SJSA1 (cell line): ENCODE measurements around the gene WARS2. TPM values are rescaled to one million over a fixed set of nuclear protein-coding genes. Genes with fewer than 3 reads are reported as not detected.

ENCODE experiments used
- DNase-seq, 2 experiments: peaks; one replicate each; pipeline ENCODE4 v3.0.0-alpha.2; 2015 to 2020; ENCODE audit warnings: low spot score in 2 of 2, low read depth in 1 of 2
- H3K27ac ChIP-seq: fragments of 250-450 bp; sonication (Bioruptor Pico); 2 replicates; pipeline ENCODE4 v1.5.1; 2020; ENCODE audit warnings: mild to moderate bottlenecking, moderate library complexity
- H3K27me3 ChIP-seq: fragments of 250-450 bp; sonication (Bioruptor Pico); replicated peaks from 2 replicates; pipeline ENCODE4 v1.5.1; 2020; ENCODE audit warnings: mild to moderate bottlenecking, moderate library complexity
- H3K36me3 ChIP-seq: fragments of 250-450 bp; sonication (Bioruptor Pico); 2 replicates; pipeline ENCODE4 v1.5.1; 2020; ENCODE audit warnings: mild to moderate bottlenecking
- H3K4me1 ChIP-seq: fragments of 250-450 bp; sonication (Bioruptor Pico); replicated peaks from 2 replicates; pipeline ENCODE4 v1.6.1; 2021; ENCODE audit warnings: mild to moderate bottlenecking
- H3K4me3 ChIP-seq: fragments of 250-450 bp; sonication (Bioruptor Pico); 2 replicates; pipeline ENCODE4 v1.5.1; 2020; ENCODE audit warnings: mild to moderate bottlenecking
- H3K9me3 ChIP-seq: fragments of 250-450 bp; sonication (Bioruptor Pico); replicated peaks from 2 replicates; pipeline ENCODE4 v1.5.1; 2020; ENCODE audit warnings: mild to moderate bottlenecking
- total RNA-seq: library from RNA; depleted of rRNA; stranded (reverse); fragments of >200 nt; shearing (Covaris generic); gene quantifications from 2 replicates; pipeline ENCODE4 v1.2.3, GENCODE V29; 2014

Gene WARS2
- total RNA-seq, 1 experiment from 2014 or later = 17.6 TPM

DNA sequence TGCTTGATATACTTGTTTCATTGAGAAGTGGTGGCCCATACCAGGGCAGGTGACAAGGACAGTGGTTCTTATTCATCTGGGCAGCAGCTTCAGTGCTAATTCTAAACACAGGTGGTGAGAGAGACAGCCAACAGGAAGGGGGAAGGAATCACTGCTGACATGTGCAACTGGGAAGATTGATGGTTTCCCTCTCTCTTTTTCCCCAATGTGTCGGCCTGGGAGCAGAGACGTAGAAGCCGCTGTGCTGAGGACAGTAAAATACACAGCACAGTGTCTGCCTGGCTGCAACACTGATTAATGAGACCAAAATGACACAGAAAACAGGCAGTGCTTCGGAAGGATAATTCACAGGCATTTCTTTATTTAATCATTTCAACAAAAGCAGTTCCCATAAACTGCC lies 48.8 kb downstream of the WARS2 start:
- H3K36me3 ChIP-seq = no peaks in the 10 kb centered on the region
- no peak overlapping the region for H3K27ac ChIP-seq
- no peak overlapping the region for H3K4me3 ChIP-seq
- no peaks in the 10 kb centered on the region for H3K9me3 ChIP-seq
- DNase-seq = no peak
- peaks cover 12% of the 10 kb centered on the region for H3K4me1 ChIP-seq
- H3K27me3 ChIP-seq = no peaks in the 10 kb centered on the region

GRCh38 chr1:119090250-119090649 lies 50.2 kb downstream of the WARS2 start:
- no peaks in the 10 kb centered on the region for H3K27me3 ChIP-seq
- no peak for DNase-seq
- H3K4me1 ChIP-seq = peaks cover 12% of the 10 kb centered on the region
- no peak overlapping the region for H3K4me3 ChIP-seq
- no peaks in the 10 kb centered on the region for H3K36me3 ChIP-seq
- H3K9me3 ChIP-seq = no peaks in the 10 kb centered on the region
- H3K27ac ChIP-seq = no peak overlapping the region

GRCh38 chr1:119086830-119087229 lies 53.6 kb downstream of the WARS2 start:
- H3K9me3 ChIP-seq = no peaks in the 10 kb centered on the region
- H3K27ac ChIP-seq = no peak overlapping the region
- no peak for DNase-seq
- no peaks in the 10 kb centered on the region for H3K27me3 ChIP-seq
- no peak overlapping the region for H3K4me3 ChIP-seq
- no peaks in the 10 kb centered on the region for H3K36me3 ChIP-seq
- H3K4me1 ChIP-seq = peaks cover under 1% of the 10 kb centered on the region

DNA sequence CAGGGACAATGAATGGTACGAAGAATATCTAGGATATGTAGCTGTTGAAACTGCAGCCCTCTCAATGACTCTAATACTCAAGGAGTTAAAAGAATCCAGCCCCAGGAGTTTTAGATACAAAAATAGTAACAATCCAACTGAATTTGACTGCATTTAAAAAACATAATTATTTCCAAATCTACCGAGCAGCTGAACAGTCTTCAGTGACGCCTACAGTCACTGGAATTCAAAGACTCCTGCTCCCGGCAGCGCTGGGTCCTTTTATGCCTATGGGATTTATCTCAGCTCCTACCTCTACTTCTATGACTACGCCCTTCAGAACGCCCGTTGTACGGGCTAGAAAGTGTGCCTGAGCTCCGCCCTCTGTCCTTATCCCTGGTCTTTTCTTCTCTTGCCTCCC lies 55.7 kb downstream of the WARS2 start:
- Histone ChIP-seq H3K27ac (no peak overlapping the region), H3K36me3 (no peaks in the 10 kb centered on the region), H3K4me1 (peaks cover 18% of the 10 kb centered on the region), H3K9me3 (no peaks in the 10 kb centered on the region), H3K4me3 (no peak overlapping the region), H3K27me3 (no peaks in the 10 kb centered on the region)
- DNase-seq = no peak

- H3K4me3 ChIP-seq = no peak overlapping the region
- H3K36me3 ChIP-seq = no peaks in the 10 kb centered on the region
- no peak for DNase-seq
- no peak overlapping the region for H3K27ac ChIP-seq
- H3K4me1 ChIP-seq = peaks cover 20% of the 10 kb centered on the region
- no peaks in the 10 kb centered on the region for H3K27me3 ChIP-seq
- H3K9me3 ChIP-seq = no peaks in the 10 kb centered on the region
Observed at GRCh38 chr1:119083980-119084379, 56.5 kb downstream of the WARS2 start.

DNA sequence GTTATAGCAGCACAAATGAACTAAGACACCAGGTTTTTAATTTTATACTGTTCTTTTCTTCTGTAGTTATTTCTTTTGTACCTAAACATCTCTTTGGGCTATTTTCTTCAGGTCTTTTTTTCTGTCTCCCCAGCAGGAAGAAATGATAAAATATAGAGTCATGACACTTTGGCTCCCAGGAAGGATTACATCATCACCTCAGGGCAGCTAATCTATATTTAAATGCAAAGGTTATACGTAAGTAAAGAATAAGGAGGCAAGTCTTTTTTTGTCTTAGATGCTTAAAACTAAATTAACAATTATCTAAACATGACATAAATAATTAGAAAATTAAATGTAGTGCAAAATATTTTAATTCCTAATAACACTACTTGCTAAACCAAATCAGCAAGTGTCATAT lies 57.0 kb downstream of the WARS2 start:
- Histone ChIP-seq H3K36me3 (no peaks in the 10 kb centered on the region), H3K9me3 (no peaks in the 10 kb centered on the region), H3K27ac (no peak overlapping the region), H3K4me1 (peaks cover 20% of the 10 kb centered on the region), H3K4me3 (no peak overlapping the region), H3K27me3 (no peaks in the 10 kb centered on the region)
- no peak for DNase-seq

DNA sequence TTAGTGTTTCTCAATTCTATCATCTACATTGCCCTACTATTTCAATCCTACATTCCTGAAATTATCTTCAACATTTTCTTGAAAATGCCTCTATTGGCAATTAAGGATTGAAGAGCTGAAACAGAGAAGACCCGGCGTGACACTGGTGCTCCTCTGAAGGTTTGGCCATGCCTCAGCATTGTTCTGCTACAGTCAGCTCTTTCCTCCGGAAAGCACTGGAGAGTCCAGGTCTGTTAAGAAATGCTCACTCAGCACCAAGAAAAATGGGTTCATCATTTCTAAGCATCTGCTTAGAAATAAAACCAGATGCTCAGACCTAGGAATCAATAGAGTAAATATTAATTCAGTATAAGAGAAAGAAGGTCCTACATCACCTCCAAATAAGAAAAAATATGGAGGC lies 58.8 kb downstream of the WARS2 start:
- no peak for DNase-seq
- no peaks in the 10 kb centered on the region for H3K36me3 ChIP-seq
- H3K4me1 ChIP-seq = peaks cover 20% of the 10 kb centered on the region
- H3K4me3 ChIP-seq = no peak overlapping the region
- H3K9me3 ChIP-seq = no peaks in the 10 kb centered on the region
- no peak overlapping the region for H3K27ac ChIP-seq
- H3K27me3 ChIP-seq = no peaks in the 10 kb centered on the region

- Histone ChIP-seq H3K9me3 (no peaks in the 10 kb centered on the region), H3K27ac (peak overlapping the region; percentile 31), H3K4me1 (peaks cover 20% of the 10 kb centered on the region), H3K4me3 (no peak overlapping the region), H3K36me3 (no peaks in the 10 kb centered on the region), H3K27me3 (no peaks in the 10 kb centered on the region)
- DNase-seq = peak in 1 of 2 experiments; percentile 16
Observed at GRCh38 chr1:119081267-119081666, 59.2 kb downstream of the WARS2 start.

DNA sequence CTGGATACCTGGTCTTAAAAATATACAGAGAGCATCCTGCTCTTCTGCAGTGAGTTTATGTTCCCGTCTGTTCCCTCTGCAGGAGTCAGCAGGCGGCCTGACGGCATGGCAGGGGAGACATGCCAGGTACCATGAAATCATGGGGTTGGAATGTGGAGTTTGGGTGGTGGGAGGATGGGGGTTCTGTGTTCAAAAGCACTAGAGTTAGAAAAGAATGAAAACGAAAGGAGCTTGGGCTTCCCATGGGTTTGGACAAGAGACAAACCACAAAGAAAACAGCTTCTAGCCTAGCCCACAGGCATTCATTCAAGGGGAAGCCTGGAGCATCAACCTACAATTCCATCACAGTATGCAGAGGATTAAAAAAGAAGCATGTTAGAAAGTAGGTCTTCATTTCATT lies 59.9 kb downstream of the WARS2 start:
- Histone ChIP-seq H3K4me3 (no peak overlapping the region), H3K36me3 (no peaks in the 10 kb centered on the region), H3K27me3 (no peaks in the 10 kb centered on the region), H3K9me3 (no peaks in the 10 kb centered on the region), H3K4me1 (peaks cover 20% of the 10 kb centered on the region), H3K27ac (peak overlapping the region; percentile 36)
- DNase-seq = peak; percentile 91 to 96

- DNase-seq = no peak
- peak overlapping the region; percentile 36 for H3K27ac ChIP-seq
- H3K4me3 ChIP-seq = no peak overlapping the region
- H3K4me1 ChIP-seq = peaks cover 20% of the 10 kb centered on the region
- no peaks in the 10 kb centered on the region for H3K27me3 ChIP-seq
- no peaks in the 10 kb centered on the region for H3K9me3 ChIP-seq
- H3K36me3 ChIP-seq = no peaks in the 10 kb centered on the region
Observed at GRCh38 chr1:119079881-119080280, 60.6 kb downstream of the WARS2 start.

- H3K4me3 ChIP-seq = no peak overlapping the region
- H3K27ac ChIP-seq = no peak overlapping the region
- DNase-seq = no peak
Observed at GRCh38 chr1:119075614-119076013, 64.8 kb downstream of the WARS2 start.

GRCh38 chr1:119071321-119071720 lies 69.1 kb downstream of the WARS2 start:
- no peaks in the 10 kb centered on the region for H3K9me3 ChIP-seq
- no peaks in the 10 kb centered on the region for H3K4me1 ChIP-seq
- no peaks in the 10 kb centered on the region for H3K36me3 ChIP-seq
- DNase-seq = no peak
- H3K27me3 ChIP-seq = no peaks in the 10 kb centered on the region
- no peak overlapping the region for H3K27ac ChIP-seq
- H3K4me3 ChIP-seq = no peak overlapping the region

More at GRCh38 chr1:119075614-119076013, 64.8 kb downstream of the WARS2 start:
- peaks cover 8% of the 10 kb centered on the region for H3K4me1 ChIP-seq
- H3K27me3 ChIP-seq = no peaks in the 10 kb centered on the region
- H3K9me3 ChIP-seq = no peaks in the 10 kb centered on the region
- no peaks in the 10 kb centered on the region for H3K36me3 ChIP-seq

- H3K4me1 ChIP-seq = no peaks in the 10 kb centered on the region
- H3K4me3 ChIP-seq = no peak overlapping the region
- H3K9me3 ChIP-seq = no peaks in the 10 kb centered on the region
- H3K27ac ChIP-seq = no peak overlapping the region
- no peak for DNase-seq
- H3K27me3 ChIP-seq = no peaks in the 10 kb centered on the region
- H3K36me3 ChIP-seq = no peaks in the 10 kb centered on the region
Observed at GRCh38 chr1:119069682-119070081, 70.8 kb downstream of the WARS2 start.

GRCh38 chr1:119068427-119068826 lies 72.0 kb downstream of the WARS2 start:
- no peaks in the 10 kb centered on the region for H3K27me3 ChIP-seq
- no peaks in the 10 kb centered on the region for H3K4me1 ChIP-seq
- H3K36me3 ChIP-seq = no peaks in the 10 kb centered on the region
- no peak overlapping the region for H3K27ac ChIP-seq
- no peak for DNase-seq
- no peak overlapping the region for H3K4me3 ChIP-seq
- H3K9me3 ChIP-seq = no peaks in the 10 kb centered on the region

- Histone ChIP-seq H3K4me3 (no peak overlapping the region), H3K27me3 (no peaks in the 10 kb centered on the region), H3K27ac (no peak overlapping the region), H3K36me3 (no peaks in the 10 kb centered on the region), H3K4me1 (no peaks in the 10 kb centered on the region), H3K9me3 (no peaks in the 10 kb centered on the region)
- no peak for DNase-seq
Observed at GRCh38 chr1:119061700-119062099, 78.8 kb downstream of the WARS2 start.
